PC-9 (cell line): ENCODE results near the gene SCNN1B. TPM values are rescaled to one million over a fixed set of nuclear protein-coding genes. Genes with fewer than 3 reads are reported as not detected.
"Not testable (repeated sequence)": the region's sequence is repeated elsewhere in the genome, so short reads cannot be mapped to it uniquely, and the experiment has no call there.

ENCODE experiments used
- BruUV-seq: library from RNA; stranded (reverse); fragments of 400-500 nt; replicated peaks from 2 replicates; lab custom pipeline; 2021; lab: Mats Ljungman, UMichigan
- CTCF ChIA-PET: fragments of 300-600 bp; sonication (Branson Sonifier 250); formaldehyde crosslinking; loops from one replicate; lab custom pipeline; 2022; ENCODE audit warnings: antibody characterized with exemption; lab: Charles Lee
- POLR2A ChIA-PET: fragments of 300-600 bp; sonication (Branson Sonifier 250); formaldehyde crosslinking; loops from one replicate; lab custom pipeline; 2022; ENCODE audit warnings: antibody characterized with exemption; ENCODE audit not compliant: unreplicated experiment; lab: Charles Lee
- DNase-seq, 2 experiments: peaks; one replicate each; pipeline versions ENCODE4 v3.0.0 to v3.0.0-alpha.2; 2015 to 2022; ENCODE audit warnings: mixed read lengths in 1 of 2
- H2AFZ ChIP-seq: fragments of 200-600 bp; sonication (generic); 2 replicates; pipeline ENCODE4 v1.8.1; 2017; ENCODE audit warnings: antibody characterized with exemption
- H3F3A ChIP-seq: fragments of 200-600 bp; sonication (generic); 2 replicates; pipeline ENCODE4 v1.8.1; 2017; ENCODE audit warnings: antibody characterized with exemption, mild to moderate bottlenecking, low read depth; ENCODE audit not compliant: insufficient read depth
- H3K27ac ChIP-seq: fragments of 200-600 bp; sonication (generic); 2 replicates; pipeline ENCODE4 v1.6.1; 2016; ENCODE audit warnings: mixed run types
- H3K27me3 ChIP-seq: fragments of 200-600 bp; sonication (generic); 2 replicates; pipeline ENCODE4 v1.6.1; 2016; ENCODE audit warnings: low read depth, mixed run types; ENCODE audit not compliant: insufficient read depth
- H3K36me3 ChIP-seq: fragments of 200-600 bp; sonication (generic); 2 replicates; pipeline ENCODE4 v1.6.1; 2016; ENCODE audit warnings: low read depth, mixed run types
- H3K4me1 ChIP-seq: fragments of 200-600 bp; sonication (generic); replicated peaks from 2 replicates; pipeline ENCODE4 v1.6.1; 2016; ENCODE audit warnings: mixed run types; ENCODE audit not compliant: insufficient read depth
- H3K4me2 ChIP-seq: fragments of 200-600 bp; sonication (generic); 2 replicates; pipeline ENCODE4 v1.6.1; 2017; ENCODE audit warnings: mixed run types
- H3K4me3 ChIP-seq: fragments of 200-600 bp; sonication (generic); 2 replicates; pipeline ENCODE4 v1.6.1; 2016; ENCODE audit warnings: mixed run types
- H3K79me2 ChIP-seq: fragments of 200-600 bp; sonication (generic); 2 replicates; pipeline ENCODE4 v1.6.1; 2017; ENCODE audit warnings: low read depth, mixed run types
- H3K9me2 ChIP-seq: fragments of 200-600 bp; sonication (generic); 2 replicates; pipeline ENCODE4 v1.8.1; 2017; ENCODE audit warnings: mild to moderate bottlenecking; ENCODE audit not compliant: insufficient read depth
- H3K9me3 ChIP-seq: fragments of 200-600 bp; sonication (generic); 2 replicates; pipeline ENCODE4 v1.8.1; 2016; ENCODE audit warnings: low read depth; ENCODE audit not compliant: insufficient read depth
- H4K20me1 ChIP-seq: fragments of 200-600 bp; sonication (generic); 2 replicates; pipeline ENCODE4 v1.8.1; 2017; ENCODE audit not compliant: insufficient read depth
- CTCF ChIP-seq: fragments of 200-600 bp; sonication (generic); conservative IDR thresholded peaks from 2 replicates; pipeline ENCODE4 v1.6.1; 2017; ENCODE audit warnings: mixed run types, antibody characterized with exemption, mild to moderate bottlenecking, moderate library complexity
- EZH2 ChIP-seq: fragments of 200-600 bp; sonication (generic); IDR thresholded peaks from 2 replicates; pipeline ENCODE4 v1.8.0; 2017; ENCODE audit warnings: antibody characterized with exemption, low read depth
- intact Hi-C: fragments of 100-400 bp; cut with micrococcal nuclease; formaldehyde crosslinking; loops from one replicate; pipeline ENCODE4 v1.10.0; 2022; ENCODE audit not compliant: unreplicated experiment
- total RNA-seq: library from RNA; stranded (reverse); gene quantifications from 2 replicates; pipeline ENCODE4 v1.2.3, GENCODE V29; 2021

The SCNN1B gene
- total RNA-seq, 1 experiment from 2014 or later, result 0.57 TPM

- POLR2A ChIA-PET, result no interaction called here
- intact Hi-C loops, result no loop called here
- CTCF ChIA-PET, result no interaction called here
- no peaks in the 10 kb centered on the region for H3K9me3 ChIP-seq
- no peaks in the 10 kb centered on the region for H4K20me1 ChIP-seq
- H3K4me3 ChIP-seq, result no peak overlapping the region
- no peak overlapping the region for H2AFZ ChIP-seq
- H3K36me3 ChIP-seq, result 0 out of 2 replicates have a peak, but pooled peaks cover 5% of the 10 kb centered on the region
- no peaks in the 10 kb centered on the region for H3K79me2 ChIP-seq
- no peaks in the 10 kb centered on the region for H3K9me2 ChIP-seq
- BruUV-seq, result no TSS peak
- H3K27ac ChIP-seq, result no peak overlapping the region
- no peaks in the 10 kb centered on the region for H3K4me1 ChIP-seq
- H3K27me3 ChIP-seq, result no peaks in the 10 kb centered on the region
- H3F3A ChIP-seq, result 0 out of 2 replicates have a peak, but pooled peaks cover 5% of the 10 kb centered on the region
- H3K4me2 ChIP-seq, result no peak overlapping the region
- TF ChIP-seq CTCF (no peak), EZH2 (no peak)
- DNase-seq, result no peak
Observed at GRCh38 chr16:23397464-23397863, 95.4 kb downstream of the SCNN1B start.

- intact Hi-C loops, result no loop called here
- Histone ChIP-seq H3K27ac (no peak overlapping the region), H3K9me3 (no peaks in the 10 kb centered on the region), H3F3A (0 out of 2 replicates have a peak, but pooled peaks cover 9% of the 10 kb centered on the region), H3K9me2 (no peaks in the 10 kb centered on the region), H3K27me3 (no peaks in the 10 kb centered on the region), H3K4me1 (peaks cover 8% of the 10 kb centered on the region), H2AFZ (no peak overlapping the region), H3K36me3 (0 out of 2 replicates have a peak, but pooled peaks cover 5% of the 10 kb centered on the region), H3K79me2 (no peaks in the 10 kb centered on the region), H4K20me1 (no peaks in the 10 kb centered on the region), H3K4me3 (no peak overlapping the region), H3K4me2 (no peak overlapping the region)
- ChIA-PET POLR2A (interaction anchor here (0.6 kb wide), 1 partner anchor 1788 kb away, joined by 3 read pairs; no protein-coding TSS in a partner anchor), CTCF (no interaction called here)
- no TSS peak for BruUV-seq
- TF ChIP-seq EZH2, result no peak
- no peak for TF ChIP-seq CTCF
- no peak for DNase-seq
Observed at GRCh38 chr16:23398987-23399805, 97.1 kb downstream of the SCNN1B start.

GRCh38 chr16:23400447-23400846 lies 98.3 kb downstream of the SCNN1B start:
- H3K79me2 ChIP-seq, DNase-seq, intact Hi-C loops, H3F3A ChIP-seq, H3K4me2 ChIP-seq, H3K9me2 ChIP-seq, H2AFZ ChIP-seq, H4K20me1 ChIP-seq, H3K27ac ChIP-seq, BruUV-seq, H3K9me3 ChIP-seq, POLR2A ChIA-PET, H3K36me3 ChIP-seq, H3K27me3 ChIP-seq, H3K4me3 ChIP-seq, CTCF ChIA-PET: not testable (repeated sequence)
- H3K4me1 ChIP-seq, result peaks cover 13% of the 10 kb centered on the region
